ENCODE measurements around the gene KIDINS220.

The KIDINS220 gene

GRCh38 chr2:8840475-8841091 is 3.2 kb upstream of the KIDINS220 start:
- no peak for DNase-seq (ENCODE audit: low spot score)
- peaks cover 2% of the 10 kb centered on the region for H3K36me3 Mint-ChIP-seq (ENCODE audit: low read depth)
- H3K4me1 Mint-ChIP-seq (ENCODE audit: low read depth), result peaks cover 9% of the 10 kb centered on the region
- H3K9me3 Mint-ChIP-seq, result no peaks in the 10 kb centered on the region
- H3K4me3 Mint-ChIP-seq, result no peak overlapping the region
- H3K27ac Mint-ChIP-seq, result no peak overlapping the region
- peaks cover 17% of the 10 kb centered on the region for H3K27me3 Mint-ChIP-seq (ENCODE audit: low read depth)

DNA sequence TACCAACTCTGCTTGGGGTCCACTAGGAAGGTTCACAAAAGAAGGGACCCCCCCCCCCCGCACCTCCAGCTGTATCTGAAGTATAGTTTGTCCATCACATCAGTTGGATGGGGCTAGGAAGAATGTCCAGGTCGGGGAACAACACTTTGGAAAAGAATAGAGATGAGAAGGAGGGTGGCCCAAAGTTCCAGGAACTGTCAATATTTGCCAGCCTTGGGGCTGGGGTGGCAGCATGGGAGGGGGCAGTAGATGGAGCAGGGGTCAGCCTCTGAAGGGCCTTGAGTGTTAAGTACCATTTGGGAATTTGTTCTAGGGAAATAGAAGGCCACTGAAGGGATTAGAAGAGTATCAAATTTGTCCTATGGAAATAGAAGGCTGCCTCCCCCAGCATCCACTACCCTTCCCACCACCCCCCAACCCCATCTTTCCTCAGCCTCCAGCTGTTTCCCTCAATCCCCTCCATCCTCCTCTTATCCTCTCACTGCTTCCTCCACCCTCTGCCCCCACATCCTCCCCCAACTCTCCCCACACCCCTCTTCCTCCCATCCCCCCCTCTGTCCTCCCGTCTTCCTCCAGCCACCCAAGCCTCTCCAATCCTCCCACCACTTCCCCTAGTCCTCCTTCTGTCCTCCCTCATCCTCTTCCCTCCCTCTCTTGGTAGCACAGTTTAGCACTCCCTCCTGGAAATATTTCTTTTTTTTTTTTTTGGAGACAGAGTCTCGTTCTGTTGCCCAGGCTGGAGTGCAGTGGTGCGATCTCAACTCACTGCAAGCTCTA is 2.0 kb upstream of the KIDINS220 start:
- Mint-ChIP-seq H3K27ac (no peak overlapping the region), H3K4me3 (no peak overlapping the region), H3K27me3 (ENCODE audit: low read depth) (peaks cover 8% of the 10 kb centered on the region), H3K4me1 (ENCODE audit: low read depth) (peaks cover 14% of the 10 kb centered on the region), H3K9me3 (no peaks in the 10 kb centered on the region), H3K36me3 (ENCODE audit: low read depth) (peaks cover 2% of the 10 kb centered on the region)
- no peak for DNase-seq (ENCODE audit: low spot score)

GRCh38 chr2:8837795-8838140 is 355 bp upstream of the KIDINS220 start:
- Mint-ChIP-seq H3K4me3 (peak overlapping the region; percentile 18), H3K27me3 (ENCODE audit: low read depth) (peaks cover 4% of the 10 kb centered on the region), H3K9me3 (no peaks in the 10 kb centered on the region), H3K27ac (no peak overlapping the region), H3K36me3 (ENCODE audit: low read depth) (peaks cover 2% of the 10 kb centered on the region), H3K4me1 (ENCODE audit: low read depth) (peaks cover 19% of the 10 kb centered on the region)
- DNase-seq (ENCODE audit: low spot score), result no peak

- peaks cover 27% of the 10 kb centered on the region for H3K4me1 Mint-ChIP-seq (ENCODE audit: low read depth)
- H3K27ac Mint-ChIP-seq, result no peak overlapping the region
- no peaks in the 10 kb centered on the region for H3K9me3 Mint-ChIP-seq
- no peak for DNase-seq (ENCODE audit: low spot score)
- H3K4me3 Mint-ChIP-seq, result peak overlapping the region; percentile 85
- peaks cover 2% of the 10 kb centered on the region for H3K27me3 Mint-ChIP-seq (ENCODE audit: low read depth)
- H3K36me3 Mint-ChIP-seq (ENCODE audit: low read depth), result peaks cover 2% of the 10 kb centered on the region
These were observed 2.1 kb downstream of the KIDINS220 start for GRCh38 chr2:8835279-8835678.

DNA sequence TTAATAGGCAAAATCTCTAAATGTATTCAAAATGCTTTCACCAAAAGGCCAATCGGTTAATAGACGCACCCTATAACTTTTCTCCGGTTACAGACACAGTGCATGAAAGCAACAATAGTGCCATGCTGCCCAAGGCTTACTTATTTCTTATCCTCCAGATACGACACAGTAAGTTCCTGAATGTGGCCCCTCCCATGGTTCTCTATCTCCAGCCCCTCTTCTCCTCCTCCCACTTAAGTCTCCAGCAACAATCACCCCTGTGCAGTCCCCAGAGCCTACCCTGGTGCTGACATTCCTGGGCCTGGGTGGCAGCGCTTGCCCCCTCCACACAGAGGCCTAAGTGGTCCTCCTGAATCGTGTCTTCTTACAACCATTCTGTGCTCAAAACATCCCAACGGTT is 3.6 kb downstream of the KIDINS220 start:
- no peak for DNase-seq (ENCODE audit: low spot score)
- Mint-ChIP-seq H3K4me1 (ENCODE audit: low read depth) (peaks cover 32% of the 10 kb centered on the region), H3K4me3 (no peak overlapping the region), H3K36me3 (ENCODE audit: low read depth) (peaks cover 2% of the 10 kb centered on the region), H3K27me3 (ENCODE audit: low read depth) (peaks cover 2% of the 10 kb centered on the region), H3K27ac (no peak overlapping the region), H3K9me3 (no peaks in the 10 kb centered on the region)

DNA sequence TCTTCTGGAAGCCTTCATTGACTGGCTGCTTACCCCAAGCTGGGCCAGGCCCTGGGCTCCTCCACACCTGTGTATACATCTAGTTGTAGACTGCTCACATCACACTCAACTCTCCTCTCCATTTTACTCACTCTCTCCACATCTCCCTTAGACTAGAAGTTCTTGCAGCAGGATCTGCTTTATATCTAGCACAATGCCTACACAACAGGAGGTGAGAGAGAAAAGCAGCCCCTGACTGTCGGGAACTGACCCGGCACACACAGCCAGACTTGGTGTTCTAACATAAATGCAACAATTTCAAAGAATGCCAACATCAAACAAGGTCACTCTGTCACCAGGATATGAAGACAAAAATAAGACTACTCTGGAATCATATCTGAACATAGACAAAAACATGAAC is 5.9 kb downstream of the KIDINS220 start:
- Mint-ChIP-seq H3K36me3 (ENCODE audit: low read depth) (peaks cover 4% of the 10 kb centered on the region), H3K9me3 (no peaks in the 10 kb centered on the region), H3K4me1 (ENCODE audit: low read depth) (peaks cover 30% of the 10 kb centered on the region), H3K4me3 (no peak overlapping the region), H3K27ac (no peak overlapping the region), H3K27me3 (ENCODE audit: low read depth) (no peaks in the 10 kb centered on the region)
- no peak for DNase-seq (ENCODE audit: low spot score)

DNA sequence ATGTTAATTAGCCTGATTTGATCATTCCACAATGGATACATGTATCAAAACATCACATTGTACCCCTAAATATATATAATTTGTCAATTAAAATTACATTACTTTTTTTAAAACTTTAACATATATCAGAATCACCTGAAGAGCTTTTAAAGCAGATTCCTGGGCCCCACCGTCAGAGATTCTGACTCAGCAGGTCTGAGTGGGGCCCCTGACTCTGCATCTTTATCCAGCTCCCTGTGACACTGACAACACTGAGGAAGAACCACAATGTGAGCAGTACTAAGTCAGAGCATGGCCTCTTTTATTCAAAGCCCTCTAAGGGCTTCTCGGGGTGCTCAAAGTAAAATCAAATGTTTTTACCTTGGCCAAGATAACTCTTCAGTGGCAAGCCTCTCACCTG is 9.7 kb downstream of the KIDINS220 start:
- Mint-ChIP-seq H3K27ac (no peak overlapping the region), H3K27me3 (ENCODE audit: low read depth) (no peaks in the 10 kb centered on the region)
- no peak for DNase-seq (ENCODE audit: low spot score)

GRCh38 chr2:8822218-8822617 is 15.2 kb downstream of the KIDINS220 start:
- Mint-ChIP-seq H3K36me3 (ENCODE audit: low read depth) (peaks cover 5% of the 10 kb centered on the region), H3K27me3 (ENCODE audit: low read depth) (no peaks in the 10 kb centered on the region), H3K27ac (no peak overlapping the region), H3K9me3 (no peaks in the 10 kb centered on the region), H3K4me3 (no peak overlapping the region), H3K4me1 (ENCODE audit: low read depth) (no peaks in the 10 kb centered on the region)
- no peak for DNase-seq (ENCODE audit: low spot score)

More for the DNA sequence above, 9.7 kb downstream of the KIDINS220 start:
- H3K4me3 Mint-ChIP-seq, result no peak overlapping the region
- H3K4me1 Mint-ChIP-seq (ENCODE audit: low read depth), result peaks cover 13% of the 10 kb centered on the region
- no peaks in the 10 kb centered on the region for H3K9me3 Mint-ChIP-seq
- peaks cover 4% of the 10 kb centered on the region for H3K36me3 Mint-ChIP-seq (ENCODE audit: low read depth)

GRCh38 chr2:8821276-8822217 is 15.9 kb downstream of the KIDINS220 start:
- H3K4me1 Mint-ChIP-seq (ENCODE audit: low read depth), result no peaks in the 10 kb centered on the region
- no peak for DNase-seq (ENCODE audit: low spot score)
- H3K27me3 Mint-ChIP-seq (ENCODE audit: low read depth), result no peaks in the 10 kb centered on the region
- no peaks in the 10 kb centered on the region for H3K9me3 Mint-ChIP-seq
- no peak overlapping the region for H3K27ac Mint-ChIP-seq
- H3K36me3 Mint-ChIP-seq (ENCODE audit: low read depth), result peaks cover 5% of the 10 kb centered on the region
- H3K4me3 Mint-ChIP-seq, result no peak overlapping the region

DNA sequence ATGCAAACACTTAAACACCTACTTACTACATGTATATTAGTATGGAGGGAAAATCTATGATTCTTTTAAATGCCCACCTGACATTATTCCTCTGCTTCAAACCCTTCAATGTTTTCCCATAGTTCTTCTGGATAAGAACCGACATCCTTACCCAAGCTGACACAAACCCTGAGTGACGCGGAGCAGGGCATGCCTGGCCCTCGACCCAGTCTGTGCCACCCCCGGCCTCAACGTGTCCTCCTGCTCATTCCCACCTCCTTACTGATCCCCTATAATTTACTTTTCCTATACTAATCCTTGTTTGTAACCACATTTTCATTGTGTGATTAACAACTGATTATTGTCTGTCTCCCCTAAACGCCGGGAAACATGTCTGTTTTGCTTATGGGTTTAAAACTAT is 17.5 kb downstream of the KIDINS220 start:
- Mint-ChIP-seq H3K27ac (no peak overlapping the region), H3K4me1 (ENCODE audit: low read depth) (no peaks in the 10 kb centered on the region), H3K36me3 (ENCODE audit: low read depth) (peaks cover 5% of the 10 kb centered on the region), H3K27me3 (ENCODE audit: low read depth) (no peaks in the 10 kb centered on the region), H3K4me3 (no peak overlapping the region), H3K9me3 (no peaks in the 10 kb centered on the region)
- no peak for DNase-seq (ENCODE audit: low spot score)

DNA sequence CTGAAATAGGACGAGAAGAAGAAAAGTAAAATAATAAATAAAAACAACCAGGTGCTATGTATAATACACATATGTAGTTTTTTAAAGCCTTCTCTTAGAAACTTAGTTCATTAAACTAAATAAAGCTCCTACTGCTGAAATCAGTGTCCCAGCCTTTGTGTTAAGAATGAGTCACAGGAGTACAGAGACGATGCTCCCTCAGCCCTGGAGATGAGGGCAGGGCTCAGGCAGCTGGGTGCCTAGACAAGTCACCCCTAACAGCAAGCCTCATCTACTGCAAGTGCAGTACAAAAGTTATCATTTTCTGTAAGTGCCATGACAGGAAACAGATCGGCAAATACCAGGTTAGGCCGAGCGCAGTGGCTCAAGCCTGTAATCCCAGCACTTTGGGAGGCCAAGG is 18.2 kb downstream of the KIDINS220 start:
- no peaks in the 10 kb centered on the region for H3K9me3 Mint-ChIP-seq
- no peak for DNase-seq (ENCODE audit: low spot score)
- H3K27ac Mint-ChIP-seq, result no peak overlapping the region
- no peaks in the 10 kb centered on the region for H3K27me3 Mint-ChIP-seq (ENCODE audit: low read depth)
- H3K36me3 Mint-ChIP-seq (ENCODE audit: low read depth), result peaks cover 8% of the 10 kb centered on the region
- H3K4me3 Mint-ChIP-seq, result no peak overlapping the region
- H3K4me1 Mint-ChIP-seq (ENCODE audit: low read depth), result no peaks in the 10 kb centered on the region

- Mint-ChIP-seq H3K9me3 (no peaks in the 10 kb centered on the region), H3K27ac (no peak overlapping the region), H3K4me3 (no peak overlapping the region), H3K4me1 (ENCODE audit: low read depth) (no peaks in the 10 kb centered on the region), H3K27me3 (ENCODE audit: low read depth) (no peaks in the 10 kb centered on the region), H3K36me3 (ENCODE audit: low read depth) (peaks cover 11% of the 10 kb centered on the region)
- no peak for DNase-seq (ENCODE audit: low spot score)
These were observed 20.2 kb downstream of the KIDINS220 start for GRCh38 chr2:8817221-8817620.

- Mint-ChIP-seq H3K27ac (no peak overlapping the region), H3K9me3 (no peaks in the 10 kb centered on the region), H3K4me3 (no peak overlapping the region), H3K36me3 (ENCODE audit: low read depth) (peaks cover 55% of the 10 kb centered on the region), H3K4me1 (ENCODE audit: low read depth) (peaks cover 9% of the 10 kb centered on the region), H3K27me3 (ENCODE audit: low read depth) (no peaks in the 10 kb centered on the region)
- DNase-seq (ENCODE audit: low spot score), result no peak
These were observed 30.3 kb downstream of the KIDINS220 start for GRCh38 chr2:8806885-8807704.

Measured in T-helper 2 cell treated with Interferon-gamma antibody and Interleukin-4, amounts not matched to agents 5 μg/mL and 100 μg/mL, for 36 hours (primary cell).